OCI-LY1 (cell line): ENCODE results near the gene MAPKBP1.

Experiments used
- EZH2 ChIP-seq: fragments of 200-600 bp; sonication (generic), shearing (Covaris generic); IDR thresholded peaks from 2 replicates; pipeline ENCODE4 v1.8.0; 2017; ENCODE audit warnings: borderline replicate concordance, mixed run types, mild to moderate bottlenecking, antibody characterized with exemption, low read length, moderate library complexity, mixed read lengths
- TF ChIP-seq, protein P1 (sequence below): fragments of 200-600 bp; sonication (generic), shearing (Covaris generic); IDR thresholded peaks from 2 replicates; pipeline ENCODE4 v1.5.1; 2017; ENCODE audit warnings: mild to moderate bottlenecking, antibody characterized with exemption, low read length, moderate library complexity, mixed read lengths

GRCh38 chr15:41838400-41838897, 64.2 kb downstream of the MAPKBP1 start, which contains the start of gene PLA2G4B:
- TF ChIP-seq, protein P1, sequence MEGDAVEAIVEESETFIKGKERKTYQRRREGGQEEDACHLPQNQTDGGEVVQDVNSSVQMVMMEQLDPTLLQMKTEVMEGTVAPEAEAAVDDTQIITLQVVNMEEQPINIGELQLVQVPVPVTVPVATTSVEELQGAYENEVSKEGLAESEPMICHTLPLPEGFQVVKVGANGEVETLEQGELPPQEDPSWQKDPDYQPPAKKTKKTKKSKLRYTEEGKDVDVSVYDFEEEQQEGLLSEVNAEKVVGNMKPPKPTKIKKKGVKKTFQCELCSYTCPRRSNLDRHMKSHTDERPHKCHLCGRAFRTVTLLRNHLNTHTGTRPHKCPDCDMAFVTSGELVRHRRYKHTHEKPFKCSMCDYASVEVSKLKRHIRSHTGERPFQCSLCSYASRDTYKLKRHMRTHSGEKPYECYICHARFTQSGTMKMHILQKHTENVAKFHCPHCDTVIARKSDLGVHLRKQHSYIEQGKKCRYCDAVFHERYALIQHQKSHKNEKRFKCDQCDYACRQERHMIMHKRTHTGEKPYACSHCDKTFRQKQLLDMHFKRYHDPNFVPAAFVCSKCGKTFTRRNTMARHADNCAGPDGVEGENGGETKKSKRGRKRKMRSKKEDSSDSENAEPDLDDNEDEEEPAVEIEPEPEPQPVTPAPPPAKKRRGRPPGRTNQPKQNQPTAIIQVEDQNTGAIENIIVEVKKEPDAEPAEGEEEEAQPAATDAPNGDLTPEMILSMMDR, result no peak
- TF ChIP-seq EZH2, result no peak
